Adrenal gland (tissue), 12 donors: ENCODE measurements around the gene LONRF2. TPM values are rescaled to one million over a fixed set of nuclear protein-coding genes. Genes with fewer than 3 reads are reported as not detected.

Experiments used
- DNase-seq, 7 donors: peaks; one replicate each; pipeline ENCODE4 v3.0.0-alpha.2; 2019 to 2020
- H3K27ac ChIP-seq, 5 donors: fragments of 200-600 bp; sonication (generic) in 4 of 5; 1 replicate in 3 of 5; 2 replicates in 2 of 5; pipeline versions ENCODE4 v1.5.1 to v1.8.0; 2016 to 2020; ENCODE audit warnings: mild to moderate bottlenecking in 1 of 5
- H3K27me3 ChIP-seq: fragments of 200-600 bp; 2 replicates; pipeline ENCODE4 v1.8.0; 2021
- H3K36me3 ChIP-seq, 2 donors: fragments of 200-600 bp; replicated peaks in 1 of 2; 1 replicate in 1 of 2; 2 replicates in 1 of 2; pipeline versions ENCODE4 v1.5.1 to v1.8.0; 2018 to 2022
- H3K4me1 ChIP-seq, 2 donors: fragments of 200-600 bp; replicated peaks in 1 of 2; 1 replicate in 1 of 2; 2 replicates in 1 of 2; pipeline versions ENCODE4 v1.5.1 to v1.8.0; 2018 to 2021
- H3K4me3 ChIP-seq, 4 donors: fragments of 200-600 bp; sonication (generic) in 3 of 4; one replicate each; pipeline ENCODE4 v1.5.1; 2016 to 2018
- H3K9me3 ChIP-seq, 3 donors: fragments of 200-600 bp; sonication (generic) in 1 of 3; replicated peaks in 1 of 3; 1 replicate in 2 of 3; 2 replicates in 1 of 3; pipeline versions ENCODE4 v1.5.1 to v1.8.0; 2016 to 2021
- POLR2A ChIP-seq, 2 donors: fragments of 450-650 bp; IDR thresholded peaks; one replicate each; pipeline ENCODE4 v1.6.1; 2017; ENCODE audit warnings: antibody characterized with exemption in 2 of 2, mild to moderate bottlenecking in 2 of 2, moderate library complexity in 1 of 2
- WGBS, 4 donors: extraction: QIAGEN DNeasy Blood & Tissue Kit in 2 of 4; methylation state at CpG; one replicate each; pipeline versions ENCODE4 v1.1.5 to v1.1.7; 2013 to 2017; 5-methylcytosine and 5-hydroxymethylcytosine counted together
- intact Hi-C, 2 donors: fragments of 100-400 bp; cut with DNase I; formaldehyde crosslinking; loops; one replicate each; pipeline versions ENCODE4 v1.14.1 to v1.15.0; 2022 to 2023
- polyA plus RNA-seq, 3 donors: library from polyadenylated mRNA; stranded (reverse); fragments of 200-250 nt in 2 of 3; fragments of 350-450 nt in 1 of 3; fragmentation: Illumina TruSeq in 1 of 3; extraction: RNeasy Lipid Tissue Mini Kit (QIAGEN cat#74804) in 1 of 3; gene quantifications; one replicate each; pipeline ENCODE4 v1.2.3, GENCODE V29; 2013 to 2014
- total RNA-seq, 9 donors: library from RNA; depleted of rRNA in 4 of 9; stranded (reverse); fragments of >200 nt in 4 of 9; fragments of 120-200 nt in 1 of 9; fragmentation: NEBNext Ultra II Directional in 1 of 9; extraction: Animal tissue kit (Norgen Biotek cat#: 25700) in 1 of 9; gene quantifications; one replicate each; pipeline versions ENCODE4 v1.1.0 to v1.2.4, GENCODE V29; 2013 to 2023
- TF ChIP-seq, protein P1 (sequence below), 6 experiments: fragments of 450-650 bp in 4 of 6; fragments of 200-600 bp in 2 of 6; sonication (generic) in 1 of 6; IDR thresholded peaks; 1 replicate in 5 of 6; 2 replicates in 1 of 6; pipeline versions ENCODE4 v1.5.1 to v1.8.0; 2016 to 2021; ENCODE audit warnings: antibody characterized with exemption in 6 of 6, mild to moderate bottlenecking in 2 of 6, moderate library complexity in 1 of 6
- donor health status: healthy with polysubstance abuse.
- donor health status: Bipolar disorder and iron deficiency.
- donor health status: DM: yes; HTN: yes; CAD: no.
- donor health status: DM: no; HTN: no; CAD: no.
- donor health status: DM: no; HTN: no; CAD: no.
- donor health status: DM: yes; HTN: yes; CAD: no.

The LONRF2 gene
- total and polyA plus RNA-seq, 12 donors = 8.1 to 110 (median 43.0) TPM

DNA sequence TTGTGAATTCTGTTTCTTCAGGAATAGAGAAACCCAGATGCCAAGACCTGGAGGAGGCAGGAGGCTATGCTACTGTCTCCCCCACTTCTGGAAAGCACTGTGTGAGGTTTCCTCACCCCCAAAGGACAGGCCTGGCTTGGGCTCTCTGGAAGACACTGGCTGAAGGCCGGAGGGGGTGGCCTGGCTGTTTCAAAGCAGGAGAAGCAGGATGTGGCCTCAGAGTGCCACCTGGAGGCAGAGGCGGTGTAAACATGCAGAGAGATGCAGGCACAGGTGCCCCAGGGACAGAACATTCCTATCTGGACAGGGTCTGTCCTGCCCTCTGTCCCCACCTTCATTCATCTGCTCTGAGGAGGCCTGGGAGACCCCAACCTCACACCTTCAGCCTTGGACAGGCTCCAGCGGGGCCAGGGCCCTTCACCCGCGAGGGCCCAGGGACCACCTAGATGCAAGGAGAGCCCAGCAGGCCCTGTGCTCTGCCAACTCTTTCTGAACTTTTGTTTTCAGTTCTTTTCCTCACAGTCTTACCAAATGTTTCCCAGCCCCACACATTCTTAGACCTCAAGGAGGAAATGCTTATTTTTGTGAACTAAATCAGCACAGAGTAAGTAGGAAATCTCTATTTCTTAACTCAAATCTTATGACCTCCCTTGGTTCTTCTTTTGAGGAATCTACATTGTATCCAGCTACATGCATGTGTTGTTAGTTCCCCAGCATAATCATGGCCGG, 79.2 kb downstream of the LONRF2 start:
- peak in 6 of 7 donors; percentile 41 to 82 (median 58) for DNase-seq
- Histone ChIP-seq H3K27ac (peak overlapping the region in 1 of 5 donors; percentile 17), H3K4me3 (no peak overlapping the region), H3K4me1 (no peaks in the 10 kb centered on the region), H3K36me3 (no peaks in the 10 kb centered on the region), H3K9me3 (no peaks in the 10 kb centered on the region), H3K27me3 (no peaks in the 10 kb centered on the region)
- TF ChIP-seq, protein P1, sequence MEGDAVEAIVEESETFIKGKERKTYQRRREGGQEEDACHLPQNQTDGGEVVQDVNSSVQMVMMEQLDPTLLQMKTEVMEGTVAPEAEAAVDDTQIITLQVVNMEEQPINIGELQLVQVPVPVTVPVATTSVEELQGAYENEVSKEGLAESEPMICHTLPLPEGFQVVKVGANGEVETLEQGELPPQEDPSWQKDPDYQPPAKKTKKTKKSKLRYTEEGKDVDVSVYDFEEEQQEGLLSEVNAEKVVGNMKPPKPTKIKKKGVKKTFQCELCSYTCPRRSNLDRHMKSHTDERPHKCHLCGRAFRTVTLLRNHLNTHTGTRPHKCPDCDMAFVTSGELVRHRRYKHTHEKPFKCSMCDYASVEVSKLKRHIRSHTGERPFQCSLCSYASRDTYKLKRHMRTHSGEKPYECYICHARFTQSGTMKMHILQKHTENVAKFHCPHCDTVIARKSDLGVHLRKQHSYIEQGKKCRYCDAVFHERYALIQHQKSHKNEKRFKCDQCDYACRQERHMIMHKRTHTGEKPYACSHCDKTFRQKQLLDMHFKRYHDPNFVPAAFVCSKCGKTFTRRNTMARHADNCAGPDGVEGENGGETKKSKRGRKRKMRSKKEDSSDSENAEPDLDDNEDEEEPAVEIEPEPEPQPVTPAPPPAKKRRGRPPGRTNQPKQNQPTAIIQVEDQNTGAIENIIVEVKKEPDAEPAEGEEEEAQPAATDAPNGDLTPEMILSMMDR (IDR thresholded peaks at IDR 0.05) = peak; percentile 12 to 66 (median 47)
- TF ChIP-seq POLR2A (IDR thresholded peaks at IDR 0.05) = no peak
- intact Hi-C loops = loop anchor here in 1 of 2 donors (10.0 kb wide), 1 partner anchor 688 kb away; no protein-coding TSS in a partner anchor
- 48 to 65% (median 57%) methylated on average over 4 to 6 of the region's 6 CpGs for WGBS, 4 donors

DNA sequence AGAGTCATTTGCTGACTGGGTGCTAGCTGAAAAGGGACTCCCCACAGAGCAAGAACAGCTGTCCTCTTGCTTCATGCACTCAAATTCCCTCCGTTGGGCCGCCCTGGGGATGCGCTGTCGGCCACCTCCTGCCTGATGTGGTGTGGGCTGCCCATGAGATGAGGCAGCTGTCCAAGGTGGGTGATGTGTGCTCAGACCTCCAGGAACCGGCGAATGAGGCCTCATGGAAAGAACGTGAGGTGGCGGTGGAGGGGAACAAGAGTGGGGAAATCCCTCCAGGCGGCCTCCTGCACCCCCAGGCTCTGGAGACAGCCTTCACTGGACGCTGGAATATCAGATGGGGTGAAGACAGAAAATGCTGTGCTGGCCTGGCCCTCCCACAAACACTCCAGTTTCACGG, 79.8 kb downstream of the LONRF2 start:
- 74 to 93% (median 87%) methylated on average over 5 to 11 of the region's 11 CpGs for WGBS, 4 donors
- no peaks in the 10 kb centered on the region for H3K36me3 ChIP-seq
- no peaks in the 10 kb centered on the region for H3K4me1 ChIP-seq
- peak in 1 of 7 donors; percentile 48 for DNase-seq
- no peaks in the 10 kb centered on the region for H3K27me3 ChIP-seq
- intact Hi-C loops = loop anchor here in 1 of 2 donors (10.0 kb wide), 1 partner anchor 688 kb away; no protein-coding TSS in a partner anchor
- H3K9me3 ChIP-seq = no peaks in the 10 kb centered on the region
- H3K4me3 ChIP-seq = no peak overlapping the region
- TF ChIP-seq, protein P1 (IDR thresholded peaks at IDR 0.05) = no peak
- TF ChIP-seq POLR2A (IDR thresholded peaks at IDR 0.05) = no peak
- H3K27ac ChIP-seq = no peak overlapping the region

DNA sequence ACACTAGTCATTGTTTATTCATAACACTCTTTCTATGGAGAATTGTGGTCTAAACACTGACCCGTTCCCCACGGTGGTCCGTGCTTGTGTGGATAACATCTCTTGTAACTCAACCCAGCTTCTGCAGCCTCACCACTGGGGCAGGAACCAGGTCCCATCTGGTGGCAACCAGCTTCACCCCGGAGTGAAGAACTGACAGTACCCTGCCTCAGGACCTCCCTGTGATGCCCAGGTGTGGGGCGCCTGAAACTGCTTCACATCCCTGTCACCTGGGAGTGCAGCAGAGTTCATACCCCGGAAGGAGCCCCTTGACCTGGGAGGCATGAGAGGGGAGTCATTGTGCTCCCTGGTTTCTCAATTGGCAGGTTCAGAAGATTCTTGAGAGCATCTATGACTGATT, 81.1 kb downstream of the LONRF2 start:
- no peaks in the 10 kb centered on the region for H3K9me3 ChIP-seq
- no peaks in the 10 kb centered on the region for H3K4me1 ChIP-seq
- no peak overlapping the region for H3K27ac ChIP-seq
- H3K4me3 ChIP-seq = no peak overlapping the region
- DNase-seq = peak in 1 of 7 donors; percentile 44
- no peaks in the 10 kb centered on the region for H3K27me3 ChIP-seq
- no peaks in the 10 kb centered on the region for H3K36me3 ChIP-seq
- WGBS, 4 donors = 83 to 91% (median 91%) methylated on average over 3 to 6 of the region's 6 CpGs
- TF ChIP-seq, protein P1 (IDR thresholded peaks at IDR 0.05) = no peak
- TF ChIP-seq POLR2A (IDR thresholded peaks at IDR 0.05) = no peak
- intact Hi-C loops = loop anchor here in 1 of 2 donors (10.0 kb wide), 1 partner anchor 686 kb away; no protein-coding TSS in a partner anchor

DNA sequence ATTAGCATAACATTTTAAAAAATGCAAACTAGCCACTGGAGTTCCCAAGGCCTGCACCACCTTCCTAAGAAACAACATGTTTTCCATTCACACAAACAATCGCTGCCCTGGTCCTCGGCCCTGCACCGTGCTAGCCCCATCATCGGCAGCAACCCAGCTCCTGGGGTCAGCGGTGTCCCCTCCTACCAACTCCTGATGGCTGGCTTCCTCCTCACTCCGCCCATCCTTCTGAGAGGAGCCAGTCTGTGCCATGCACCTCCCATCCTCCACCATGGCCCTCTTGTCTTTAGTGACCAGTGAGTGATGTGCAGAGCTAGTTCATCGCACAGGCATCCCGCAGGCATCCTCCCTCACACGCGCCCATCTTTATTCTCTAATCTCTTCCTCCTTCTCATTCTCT, 81.9 kb downstream of the LONRF2 start:
- 89 to 95% (median 93%) methylated on average over 10 of the region's 10 CpGs for WGBS, 4 donors
- intact Hi-C loops = loop anchor here in 1 of 2 donors (10.0 kb wide), 1 partner anchor 686 kb away; no protein-coding TSS in a partner anchor

More for the DNA sequence above, 81.9 kb downstream of the LONRF2 start:
- Histone ChIP-seq H3K4me3 (no peak overlapping the region), H3K27ac (no peak overlapping the region), H3K36me3 (no peaks in the 10 kb centered on the region), H3K4me1 (no peaks in the 10 kb centered on the region), H3K9me3 (no peaks in the 10 kb centered on the region), H3K27me3 (no peaks in the 10 kb centered on the region)
- TF ChIP-seq, protein P1 (IDR thresholded peaks at IDR 0.05) = no peak
- TF ChIP-seq POLR2A (IDR thresholded peaks at IDR 0.05) = no peak
- DNase-seq = peak in 1 of 7 donors; percentile 17
